GM13977 (cell line): ENCODE data around the gene RFLNA.
A peak's percentile ranks its signal among the peaks of the same experiment; 100 is the strongest.

Experiments used
- DNase-seq: peaks from one replicate; pipeline ENCODE4 v3.0.0; 2012; ENCODE audit warnings: low spot score
- in situ Hi-C: fragments of 300-500 bp; cut with MboI; formaldehyde crosslinking; loops from one replicate; pipeline ENCODE4 v1.12.0; 2022; ENCODE audit warnings: low sequenced_read_pairs, low pct_unique_long_range_greater_than_20kb, mixed read lengths, inconsistent platforms; ENCODE audit not compliant: unreplicated experiment
- TF ChIP-seq, protein P1 (sequence below): IDR thresholded peaks from 2 replicates; pipeline ENCODE4 v1.5.1; 2012; ENCODE audit warnings: mild to moderate bottlenecking, control low read depth; ENCODE audit not compliant: insufficient read depth; ENCODE audit errors: extremely low read depth, missing control alignments

Gene RFLNA

DNA sequence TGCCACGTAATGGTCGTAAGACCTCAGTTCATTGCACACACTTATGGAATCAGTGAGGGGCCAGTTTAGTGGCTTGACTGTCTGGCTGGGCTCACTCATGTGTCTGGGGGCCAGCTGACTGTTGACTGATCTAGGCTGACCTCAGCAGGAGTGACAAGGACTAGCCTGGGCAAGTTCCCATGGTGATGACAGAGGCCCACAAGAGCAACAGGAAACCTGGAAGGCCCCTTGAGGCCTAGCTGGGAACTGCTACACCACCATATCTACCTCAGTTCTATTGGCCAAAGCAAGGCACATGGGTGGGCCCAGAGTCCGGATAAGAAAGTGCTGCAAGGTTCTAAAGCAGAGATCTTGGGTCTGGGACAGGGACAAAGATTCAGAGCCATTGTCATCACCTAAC is 21.3 kb upstream of the RFLNA start:
- peak; percentile 78 for DNase-seq
- in situ Hi-C loops = no loop called here
- TF ChIP-seq, protein P1, sequence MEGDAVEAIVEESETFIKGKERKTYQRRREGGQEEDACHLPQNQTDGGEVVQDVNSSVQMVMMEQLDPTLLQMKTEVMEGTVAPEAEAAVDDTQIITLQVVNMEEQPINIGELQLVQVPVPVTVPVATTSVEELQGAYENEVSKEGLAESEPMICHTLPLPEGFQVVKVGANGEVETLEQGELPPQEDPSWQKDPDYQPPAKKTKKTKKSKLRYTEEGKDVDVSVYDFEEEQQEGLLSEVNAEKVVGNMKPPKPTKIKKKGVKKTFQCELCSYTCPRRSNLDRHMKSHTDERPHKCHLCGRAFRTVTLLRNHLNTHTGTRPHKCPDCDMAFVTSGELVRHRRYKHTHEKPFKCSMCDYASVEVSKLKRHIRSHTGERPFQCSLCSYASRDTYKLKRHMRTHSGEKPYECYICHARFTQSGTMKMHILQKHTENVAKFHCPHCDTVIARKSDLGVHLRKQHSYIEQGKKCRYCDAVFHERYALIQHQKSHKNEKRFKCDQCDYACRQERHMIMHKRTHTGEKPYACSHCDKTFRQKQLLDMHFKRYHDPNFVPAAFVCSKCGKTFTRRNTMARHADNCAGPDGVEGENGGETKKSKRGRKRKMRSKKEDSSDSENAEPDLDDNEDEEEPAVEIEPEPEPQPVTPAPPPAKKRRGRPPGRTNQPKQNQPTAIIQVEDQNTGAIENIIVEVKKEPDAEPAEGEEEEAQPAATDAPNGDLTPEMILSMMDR = no peak

- TF ChIP-seq, protein P1 = no peak
- in situ Hi-C loops = no loop called here
- no peak for DNase-seq
These were observed 18.6 kb upstream of the RFLNA start for GRCh38 chr12:124276337-124276736.

DNA sequence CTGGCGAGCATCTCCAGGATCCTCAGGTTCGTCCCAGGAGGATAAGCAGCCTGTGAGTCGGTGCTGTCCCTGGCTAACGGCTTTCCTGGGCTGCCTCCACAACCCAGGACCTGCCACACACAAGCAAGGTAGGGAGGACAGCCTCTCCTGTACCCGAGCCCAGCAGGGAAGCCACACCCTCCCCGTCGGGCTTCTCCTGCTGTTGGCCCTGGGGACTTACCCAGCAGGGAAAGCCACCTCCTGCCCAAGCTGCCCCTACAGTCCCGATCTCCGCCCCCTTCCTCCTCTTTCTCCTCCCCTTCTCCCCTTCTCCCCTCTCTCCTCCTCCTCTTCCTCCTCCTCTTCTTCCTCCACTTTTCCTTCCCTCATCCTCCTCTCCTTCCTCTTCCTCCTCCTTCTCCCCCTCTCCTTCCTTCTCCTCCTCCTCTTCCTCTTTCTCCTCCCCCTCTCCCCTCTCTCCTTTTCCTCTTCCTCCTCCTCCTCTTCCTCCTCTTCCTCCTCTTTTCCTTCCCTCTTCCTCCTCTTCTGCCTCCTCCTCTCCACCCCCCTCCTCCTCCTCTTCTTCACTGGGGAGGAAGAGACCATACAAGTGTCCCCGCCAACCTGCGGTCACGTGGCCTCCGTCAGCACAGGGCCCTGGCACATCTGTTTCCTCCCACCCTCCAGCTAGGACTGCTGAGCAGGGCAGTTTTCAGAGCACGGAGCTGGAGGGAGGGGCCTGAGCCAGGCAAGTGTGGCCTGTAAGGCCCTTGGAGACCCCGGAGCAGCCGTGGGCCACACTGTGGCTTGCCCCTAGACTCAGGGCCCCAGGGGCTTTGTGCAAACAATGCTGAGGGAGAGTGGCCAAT is 17.3 kb upstream of the RFLNA start:
- DNase-seq = no peak
- TF ChIP-seq, protein P1 = no peak
- in situ Hi-C loops = no loop called here

DNA sequence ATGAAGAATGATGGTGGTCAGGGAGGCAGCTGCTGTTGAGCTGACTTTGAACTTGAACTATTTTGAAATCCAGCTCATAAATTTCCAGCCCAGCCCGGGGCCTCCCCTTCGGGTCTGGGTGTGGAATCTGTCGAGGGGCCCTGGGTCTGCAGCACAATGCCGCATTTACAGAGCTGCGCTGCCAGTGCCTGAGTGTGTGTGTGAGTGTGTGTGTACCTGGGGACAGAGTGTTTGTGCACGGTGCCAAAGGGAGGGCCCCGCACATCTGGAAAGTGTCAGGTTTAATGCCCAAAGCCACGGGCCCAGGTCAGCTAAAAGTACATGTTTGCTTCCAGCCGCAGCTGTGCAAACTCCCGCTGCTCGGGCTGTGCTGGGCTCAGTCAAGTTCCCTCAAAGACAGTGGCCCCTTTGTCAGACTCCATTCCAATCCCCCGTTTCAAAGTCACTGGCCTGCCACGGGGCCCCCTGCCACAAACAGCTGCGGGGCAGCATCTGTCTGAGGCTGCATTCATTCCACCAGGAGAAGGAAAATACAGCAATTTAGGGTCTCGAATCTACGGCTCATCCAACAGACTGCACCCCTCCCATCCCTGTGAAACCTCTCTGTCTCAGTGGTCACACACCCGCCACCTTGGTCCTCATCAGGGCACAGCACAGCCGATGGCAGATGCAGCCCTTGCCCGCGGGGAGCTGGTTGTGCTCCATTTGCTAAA is 16.3 kb upstream of the RFLNA start:
- TF ChIP-seq, protein P1 = no peak
- in situ Hi-C loops = no loop called here
- no peak for DNase-seq

DNA sequence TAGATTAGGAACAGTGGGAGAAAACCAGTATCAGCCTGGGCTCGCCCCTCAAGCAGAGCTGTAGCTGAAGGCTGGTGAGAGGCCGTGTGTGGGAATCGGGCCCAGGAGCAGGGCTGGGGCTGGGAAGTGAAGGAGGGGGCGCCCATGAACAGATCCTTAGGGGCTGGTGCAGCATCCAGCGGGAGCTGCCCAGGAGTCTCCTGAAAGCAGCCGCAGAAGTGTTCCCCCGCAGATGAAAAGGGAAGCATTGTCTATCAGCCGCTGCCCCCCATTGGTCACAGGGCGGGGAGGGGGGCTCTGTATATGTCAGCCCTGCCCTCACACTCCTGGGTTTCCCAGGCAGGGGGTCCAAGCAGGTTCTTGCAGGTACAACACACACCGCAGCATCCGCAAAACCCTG is 15.6 kb upstream of the RFLNA start:
- TF ChIP-seq, protein P1 = no peak
- no peak for DNase-seq
- in situ Hi-C loops = no loop called here

DNA sequence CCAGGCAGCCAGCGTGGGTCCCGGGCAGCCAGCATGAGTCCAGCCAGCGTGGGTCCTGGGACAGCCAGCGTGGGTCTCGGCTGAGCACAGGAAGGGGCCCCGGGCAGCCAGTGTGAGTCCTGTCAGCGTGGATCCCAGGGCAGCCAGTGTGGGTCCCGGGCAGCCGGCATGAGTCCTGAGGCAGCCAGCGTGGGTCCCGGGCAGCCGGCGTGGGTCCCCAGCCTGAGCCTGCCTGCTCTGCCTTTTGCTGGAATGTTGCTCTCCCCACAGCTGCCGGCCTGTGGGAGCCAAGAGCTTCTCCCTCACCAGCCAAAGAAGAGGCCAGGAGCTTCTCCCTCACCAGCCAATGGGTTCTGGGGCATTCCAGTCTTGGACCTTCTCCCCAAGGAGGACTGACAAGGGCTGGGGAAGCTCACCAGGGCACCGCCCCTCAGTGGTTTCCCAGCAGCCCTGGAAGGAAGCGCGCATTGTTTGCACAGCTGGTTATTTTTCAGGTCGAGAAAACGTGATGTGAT is 15.0 kb upstream of the RFLNA start:
- in situ Hi-C loops = no loop called here
- no peak for DNase-seq
- TF ChIP-seq, protein P1 = no peak
